Kasumi-1 (cell line): Measurements from ENCODE around the gene TRIP12.
"Not testable (repeated sequence)": the region's sequence is repeated elsewhere in the genome, so short reads cannot be mapped to it uniquely, and the experiment has no call there.

Source experiments
- DNase-seq, 2 experiments: peaks; one replicate each; lab custom pipeline; 2025; lab: John Stamatoyannopoulos, UW

Gene TRIP12

DNA sequence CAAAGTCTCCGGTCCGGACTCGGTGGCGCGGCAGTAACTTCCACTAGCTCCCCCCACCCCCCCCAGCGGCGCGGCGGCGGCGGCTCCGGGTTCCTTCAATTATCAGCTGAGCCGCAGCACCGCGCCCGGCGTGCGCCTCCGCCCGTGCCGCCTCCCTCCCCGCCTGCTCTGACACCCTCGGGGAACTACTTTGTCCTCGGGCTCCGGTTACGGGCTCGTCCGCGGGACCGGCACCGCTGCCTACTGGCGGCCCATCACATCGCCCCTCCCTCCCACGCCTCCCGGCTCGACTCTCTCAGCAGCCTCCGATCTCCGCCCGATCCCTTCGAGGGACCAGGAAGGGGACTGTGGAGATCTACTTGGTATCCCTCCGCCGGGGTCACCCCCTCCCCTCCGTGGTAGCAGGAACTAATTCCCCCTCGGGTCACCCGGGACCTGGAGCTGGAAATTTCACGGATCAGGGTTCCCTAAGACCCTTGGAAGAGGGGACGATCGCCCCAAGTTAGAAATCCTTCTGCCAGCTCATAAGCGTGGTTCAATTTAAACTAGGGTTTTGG lies at the start of gene TRIP12:
Gene TRIP12 (minus strand): TSS at position 118 of the 557 bp plus-strand sequence. CDS start 41,930 bp downstream, outside the sequence.
- DNase-seq = peak; percentile 66 to 69

DNA sequence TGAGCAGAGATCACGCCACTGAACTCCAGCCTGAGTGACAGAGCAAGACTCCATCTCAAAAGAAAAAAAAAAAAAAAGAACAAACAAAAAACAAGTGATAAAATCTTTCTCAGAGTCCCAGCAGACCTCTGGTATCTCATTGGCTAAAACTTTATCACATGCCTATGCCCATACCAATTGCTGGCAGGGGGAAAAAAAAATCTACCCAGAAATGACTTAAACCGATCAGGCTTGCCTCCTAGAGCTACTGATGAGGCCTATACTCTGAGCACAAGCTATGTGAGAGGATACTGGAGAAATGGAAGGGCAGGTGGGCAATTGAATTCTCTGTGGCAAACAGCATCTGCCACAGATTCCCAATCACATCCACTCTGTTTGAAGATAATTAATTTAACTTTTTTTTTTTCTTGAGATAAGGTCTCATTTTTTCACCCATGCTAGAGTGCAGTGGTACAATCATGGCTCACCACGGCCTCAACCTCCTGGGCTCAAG lies 49.5 kb upstream of the TRIP12 start:
- no peak for DNase-seq

DNA sequence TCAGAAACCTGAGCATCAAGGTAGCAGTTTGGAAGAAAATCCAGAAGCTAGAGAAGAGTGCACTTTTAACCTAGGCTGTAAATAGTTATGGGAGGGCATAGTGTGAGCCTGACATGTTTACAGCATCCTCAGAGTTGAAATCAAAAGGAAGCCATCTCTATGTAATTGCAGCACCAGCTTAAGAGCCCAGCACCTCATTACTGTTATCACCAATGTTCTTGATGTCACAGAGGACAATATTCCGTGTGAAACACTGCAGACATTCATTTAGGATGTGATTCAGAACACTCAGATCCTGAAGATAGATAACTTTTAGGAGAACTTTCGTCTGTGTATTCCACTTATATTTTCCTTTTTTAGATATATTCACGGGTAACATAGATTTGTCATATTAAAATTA lies 48.6 kb upstream of the TRIP12 start:
- no peak for DNase-seq

DNA sequence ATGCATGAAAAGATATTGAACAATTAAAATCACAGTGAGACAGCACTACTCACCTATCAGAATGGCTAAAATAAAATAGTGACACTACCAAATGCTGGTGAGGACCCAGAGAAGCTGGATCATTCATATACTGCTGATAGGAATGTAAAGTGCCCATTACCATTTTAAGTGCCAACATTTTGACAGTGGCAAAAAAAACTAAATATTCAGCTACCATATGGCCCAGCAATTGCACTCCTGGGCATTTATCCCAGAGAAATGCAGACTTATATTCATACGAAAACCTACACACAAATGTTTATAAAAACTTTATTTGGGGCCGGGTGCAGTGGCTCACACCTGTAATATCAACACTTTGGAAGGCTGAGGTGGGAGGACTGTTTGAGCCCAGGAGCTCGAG lies 48.1 kb upstream of the TRIP12 start:
- DNase-seq = no peak

DNA sequence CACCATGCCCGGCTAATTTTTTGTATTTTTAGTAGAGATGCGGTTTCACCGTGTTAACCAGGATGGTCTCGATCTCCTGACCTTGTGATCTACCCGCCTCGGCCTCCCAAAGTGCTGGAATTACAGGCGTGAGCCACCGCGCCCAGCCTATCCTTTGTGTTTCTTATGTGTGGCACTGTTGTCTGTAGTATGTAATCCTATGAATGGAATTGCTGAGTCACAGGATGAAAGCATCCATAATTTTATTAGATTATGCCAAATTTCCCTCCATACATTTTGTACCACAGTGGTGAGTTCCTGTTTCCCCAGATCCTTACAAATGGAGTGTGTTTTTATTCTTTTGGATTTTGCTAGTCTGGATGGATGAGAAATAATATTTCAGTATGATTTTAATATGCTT lies 41.8 kb upstream of the TRIP12 start:
- DNase-seq = not testable (repeated sequence)

DNA sequence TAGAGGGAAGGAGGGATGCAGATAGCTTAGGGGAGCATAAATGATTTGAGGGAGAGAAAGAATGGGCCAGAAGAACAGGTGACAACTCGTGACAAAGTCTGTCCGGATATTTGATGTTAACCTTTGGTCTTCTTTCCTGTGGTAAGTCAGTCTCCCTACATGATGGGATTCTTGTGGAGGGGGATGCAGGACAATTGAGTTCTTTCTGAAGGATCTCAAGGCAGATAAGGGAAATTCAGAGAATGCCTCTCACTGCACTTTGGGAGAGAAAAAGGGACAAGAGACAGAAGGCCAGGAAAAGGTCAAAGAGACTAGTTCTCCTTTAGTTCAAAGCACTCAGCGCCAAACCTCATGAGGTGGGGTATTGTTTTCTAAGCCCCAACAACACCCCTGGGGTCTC lies 34.7 kb upstream of the TRIP12 start:
- DNase-seq = no peak

DNA sequence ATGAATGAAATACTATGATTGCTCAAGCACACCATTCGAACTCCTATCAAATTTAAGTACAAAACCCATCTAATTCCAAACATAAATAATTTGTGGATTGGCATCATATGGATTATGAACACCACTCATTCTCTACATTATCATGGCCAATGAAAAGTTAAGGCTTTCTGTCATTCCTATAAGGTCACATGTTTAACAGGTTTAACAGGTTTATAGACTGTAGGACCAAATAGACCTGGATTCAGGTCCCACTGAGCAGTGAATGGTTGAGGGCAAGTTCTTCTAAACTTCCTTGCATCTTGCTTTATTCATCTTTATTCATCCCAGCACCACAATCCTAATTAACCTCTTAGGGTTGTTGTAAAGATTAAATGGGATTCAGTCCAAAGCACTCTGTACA lies 33.9 kb upstream of the TRIP12 start:
- DNase-seq = no peak

DNA sequence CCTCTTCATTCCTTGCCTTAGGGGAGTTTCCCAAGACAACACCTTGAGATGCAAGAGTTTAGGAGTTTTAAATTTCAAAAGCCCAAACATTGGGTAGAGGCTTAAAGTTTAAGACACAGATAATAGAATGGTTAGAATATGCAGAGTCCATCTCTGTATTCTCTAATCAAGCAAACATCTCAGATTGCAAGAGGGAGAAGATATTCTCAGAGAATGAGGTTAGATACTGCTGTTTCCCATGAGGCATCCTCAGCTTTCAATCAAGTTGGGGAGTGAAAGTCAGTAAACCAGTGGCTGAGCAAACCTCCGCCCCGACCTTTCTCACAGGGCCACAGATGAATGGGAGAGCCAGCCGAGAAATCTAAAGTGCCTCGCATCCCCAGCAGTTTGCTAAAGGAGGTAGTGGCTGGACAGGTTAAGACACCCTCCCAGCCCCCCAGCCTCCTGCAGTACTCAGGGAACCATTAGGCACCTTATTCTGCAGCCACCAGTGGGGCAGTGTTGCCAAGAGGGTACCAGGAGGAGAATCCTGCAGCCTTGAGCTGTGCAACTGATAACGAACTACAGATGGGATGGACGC lies 30.5 kb upstream of the TRIP12 start:
- no peak for DNase-seq

DNA sequence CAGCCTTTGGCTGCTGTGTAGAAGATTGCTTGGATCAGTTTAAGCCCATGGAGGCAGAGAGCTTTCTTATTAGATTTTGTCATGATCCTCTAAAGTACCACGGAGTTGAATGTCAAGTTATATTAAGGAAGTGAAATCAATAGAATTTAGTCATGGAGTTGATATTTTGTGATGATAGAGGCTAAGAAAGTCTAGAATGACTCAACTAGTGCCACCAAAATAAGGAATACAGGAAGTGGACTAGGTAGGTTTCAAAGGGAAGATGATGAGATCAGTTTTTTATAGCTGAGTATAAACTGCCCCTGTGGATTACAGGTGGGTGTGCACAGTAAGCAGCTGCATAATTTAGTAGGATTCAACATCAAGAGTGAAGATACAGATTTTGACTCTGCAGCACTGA lies 25.7 kb upstream of the TRIP12 start:
- DNase-seq = no peak

DNA sequence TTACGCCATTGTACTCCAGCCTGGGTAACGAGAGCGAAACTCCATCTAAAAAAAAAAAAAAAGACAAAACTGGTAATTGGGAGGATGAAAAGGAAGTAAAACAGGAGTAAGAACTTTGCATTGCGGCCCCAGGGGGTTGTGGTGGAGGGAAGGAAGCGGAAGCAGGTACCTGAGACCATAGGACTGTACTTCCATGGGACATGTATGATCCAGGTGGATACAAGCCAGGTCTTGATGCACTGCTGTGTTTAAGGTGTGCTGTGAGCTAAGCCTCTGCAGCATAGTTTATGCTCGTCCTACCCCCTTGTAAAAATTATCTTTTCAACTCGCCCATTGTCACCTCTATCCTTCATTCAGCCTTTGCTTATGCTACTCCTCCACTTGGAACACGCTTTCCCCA lies 24.2 kb upstream of the TRIP12 start:
- no peak for DNase-seq

DNA sequence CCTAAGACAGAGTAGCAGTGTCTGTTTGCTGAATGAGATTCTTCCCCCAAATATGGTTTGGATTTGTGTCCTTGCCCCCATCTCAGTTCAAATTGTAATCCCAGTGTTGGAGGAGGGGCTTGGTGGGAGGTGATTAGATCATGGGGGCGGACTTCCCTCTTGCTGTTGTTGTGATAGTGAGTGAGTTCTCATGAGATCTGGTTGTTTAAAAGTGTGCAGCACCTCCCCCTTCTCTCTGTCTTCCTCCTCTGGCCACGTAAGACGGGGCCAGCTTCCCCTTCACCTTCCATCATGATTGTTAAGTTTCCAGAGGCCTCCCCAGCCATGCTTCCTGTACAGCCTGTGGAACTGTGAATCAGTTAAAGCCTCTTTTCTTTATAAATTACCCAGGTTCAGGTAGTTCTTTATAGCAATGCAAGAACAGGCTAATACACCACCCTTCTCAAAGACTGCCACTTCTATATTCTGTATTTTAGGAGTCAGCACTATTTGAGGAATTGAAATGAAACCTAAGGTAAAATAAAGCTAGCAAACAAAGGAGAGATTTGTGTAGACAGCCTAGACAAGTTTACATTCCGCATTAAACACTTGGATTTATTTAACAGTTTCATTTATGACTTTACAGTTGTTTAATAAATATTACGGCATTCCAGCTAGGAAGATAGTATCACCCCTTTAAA lies 22.1 kb upstream of the TRIP12 start:
- no peak for DNase-seq

DNA sequence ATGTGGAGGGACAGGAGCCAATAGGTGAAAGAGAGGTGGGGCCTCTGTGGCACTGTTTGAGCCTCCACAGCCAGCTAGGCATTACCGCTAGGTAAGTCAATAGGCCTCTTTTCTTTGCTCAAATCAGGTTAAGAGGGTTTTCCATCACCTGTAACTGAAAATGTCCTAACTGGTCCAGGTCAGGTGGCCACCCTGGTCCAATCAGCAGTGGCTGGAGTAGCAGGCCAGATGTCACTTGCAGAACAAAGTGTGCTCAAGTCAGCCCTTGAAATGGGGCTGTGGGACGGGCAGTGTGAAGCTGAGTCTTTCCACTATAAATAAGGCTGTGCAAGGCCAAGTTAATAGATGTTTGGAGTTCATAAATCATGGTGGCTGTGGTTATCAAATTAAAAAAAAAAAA lies 21.4 kb upstream of the TRIP12 start:
- DNase-seq = no peak

DNA sequence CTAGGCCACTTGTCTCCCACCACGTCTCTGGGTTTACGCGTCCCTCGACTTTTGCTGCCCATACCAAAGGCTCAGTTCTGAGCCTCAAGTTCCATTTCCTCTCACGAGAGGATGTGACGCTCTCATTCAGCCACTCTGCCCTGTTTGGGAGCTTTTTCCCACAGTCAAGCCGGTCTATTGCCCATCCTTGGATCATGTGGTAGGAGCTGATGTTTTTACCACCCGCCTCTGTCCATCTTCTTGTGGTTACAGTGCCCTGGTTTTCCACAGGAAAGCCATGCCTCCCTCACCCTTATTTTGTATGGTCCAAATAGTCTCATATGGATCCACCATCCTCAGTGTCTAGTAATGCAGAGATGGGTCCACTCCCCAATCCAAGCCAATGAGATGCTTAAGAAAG lies 20.9 kb upstream of the TRIP12 start:
- DNase-seq = no peak

DNA sequence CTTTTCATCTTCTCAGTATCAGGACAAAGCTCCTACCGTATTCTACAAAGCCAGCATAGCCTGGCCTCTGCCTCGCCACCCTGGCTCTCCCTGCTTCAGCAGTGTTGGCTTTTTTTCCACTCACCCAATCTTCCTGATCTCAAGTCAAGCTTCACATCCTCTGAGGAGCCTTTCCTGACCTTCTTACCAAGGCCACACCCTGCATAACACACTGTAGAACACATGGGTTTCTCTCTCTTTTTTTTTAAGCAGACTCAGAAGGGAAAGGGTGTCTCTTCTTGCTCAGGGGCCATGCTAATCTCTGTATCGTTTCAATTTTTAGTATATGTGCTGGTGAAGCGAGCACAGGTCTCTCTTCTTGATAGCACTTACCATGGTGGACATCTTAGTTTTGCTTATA lies 15.7 kb upstream of the TRIP12 start:
- no peak for DNase-seq

DNA sequence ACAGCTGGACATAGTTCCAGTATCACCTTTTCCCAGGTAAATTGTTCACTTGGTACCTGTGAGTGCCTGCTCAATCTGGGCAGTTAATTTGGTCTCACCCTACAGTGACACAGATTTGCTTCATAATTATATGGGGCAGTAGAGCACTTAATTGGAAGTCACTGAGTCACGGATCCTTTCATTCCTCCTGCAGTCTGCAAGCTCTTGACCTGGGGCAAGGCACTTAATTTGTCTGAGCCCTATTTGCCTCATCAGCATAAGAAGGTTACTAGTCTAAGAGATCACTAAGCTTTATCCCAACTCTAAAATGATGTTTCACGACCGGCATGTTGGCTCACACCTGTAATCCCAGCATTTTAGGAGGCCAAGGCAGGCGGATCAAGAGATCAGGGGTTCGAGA lies 9.4 kb upstream of the TRIP12 start:
- DNase-seq = no peak

DNA sequence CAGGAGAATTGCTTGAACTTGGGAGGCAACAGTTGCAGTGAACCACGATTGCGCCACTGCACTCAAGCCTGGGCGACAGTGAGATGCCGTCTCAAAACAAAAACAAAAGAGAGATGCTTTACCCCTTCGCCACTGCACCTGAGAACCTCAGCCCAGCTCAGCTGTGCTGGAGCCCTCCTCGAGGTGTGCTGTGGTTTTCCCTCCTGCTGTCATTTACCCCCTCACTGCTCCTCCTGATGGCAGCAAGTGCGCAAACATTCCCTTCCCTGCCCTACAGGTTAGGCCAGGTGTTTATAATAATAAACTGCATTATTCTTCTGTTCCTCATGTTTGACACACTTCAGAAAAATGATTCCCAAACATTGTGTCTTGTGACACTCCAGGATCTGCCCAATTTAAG lies 8.8 kb upstream of the TRIP12 start:
- no peak for DNase-seq

DNA sequence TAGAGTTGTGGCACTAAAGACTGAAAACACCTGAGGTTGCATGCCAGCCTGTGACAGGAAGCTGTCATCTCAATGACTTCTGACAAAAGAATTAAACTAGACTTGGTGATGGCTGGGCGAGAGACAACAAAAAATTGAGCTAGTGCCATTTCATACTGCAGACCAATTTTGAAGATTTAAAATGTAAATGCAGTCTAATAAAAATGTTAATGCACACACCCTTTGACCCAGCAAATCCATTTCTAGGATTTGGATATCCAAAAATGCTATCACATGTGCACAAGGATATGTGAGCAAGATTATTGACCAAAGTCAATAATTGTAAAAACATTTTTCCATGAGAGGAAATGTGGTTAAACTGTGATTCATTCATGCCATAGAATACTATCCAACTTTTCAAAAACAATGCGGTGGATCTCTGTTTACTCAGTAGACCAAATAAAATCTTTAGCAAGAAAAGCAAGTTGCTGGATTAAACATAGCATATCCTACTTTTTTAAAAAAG lies 6.1 kb upstream of the TRIP12 start:
- no peak for DNase-seq

DNA sequence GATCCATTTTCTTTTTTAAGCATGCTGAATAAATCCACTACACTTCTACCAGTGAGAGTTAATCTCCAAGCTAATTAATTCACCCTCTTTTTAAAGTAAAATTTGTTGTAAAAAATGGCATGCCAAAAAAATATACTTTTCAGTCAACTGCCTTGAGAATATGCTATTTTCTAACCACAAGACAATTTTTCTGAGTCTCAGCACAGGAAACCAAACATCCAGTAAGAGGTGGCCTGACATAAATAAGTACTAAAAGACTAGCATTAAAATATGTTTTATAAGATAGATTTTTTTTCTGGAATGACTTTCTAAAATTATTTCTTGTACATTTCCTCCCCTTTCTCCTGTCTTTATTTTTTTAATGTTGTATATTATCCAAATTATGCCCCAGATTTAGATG lies 3.4 kb upstream of the TRIP12 start:
- DNase-seq = no peak

DNA sequence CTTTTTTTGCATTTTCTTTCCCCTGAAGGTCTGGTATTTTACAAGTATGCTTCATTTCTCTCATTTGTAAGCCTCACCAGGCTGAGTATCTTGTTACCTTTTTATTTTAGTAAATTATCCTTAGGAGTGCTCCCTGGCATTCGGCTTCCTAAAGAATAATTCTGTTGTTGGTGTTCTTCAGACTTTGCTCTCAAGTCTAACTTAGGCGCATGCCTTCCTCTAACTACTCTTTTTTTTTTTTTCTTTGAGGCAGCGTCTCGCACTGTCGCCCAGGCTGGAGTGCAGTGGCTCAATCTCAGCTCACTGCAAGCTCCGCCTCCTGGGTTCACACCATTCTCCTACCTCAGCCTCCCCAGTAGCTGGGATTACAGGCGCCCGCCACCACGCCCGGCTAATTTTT lies 2.7 kb upstream of the TRIP12 start:
- DNase-seq = not testable (repeated sequence)

DNA sequence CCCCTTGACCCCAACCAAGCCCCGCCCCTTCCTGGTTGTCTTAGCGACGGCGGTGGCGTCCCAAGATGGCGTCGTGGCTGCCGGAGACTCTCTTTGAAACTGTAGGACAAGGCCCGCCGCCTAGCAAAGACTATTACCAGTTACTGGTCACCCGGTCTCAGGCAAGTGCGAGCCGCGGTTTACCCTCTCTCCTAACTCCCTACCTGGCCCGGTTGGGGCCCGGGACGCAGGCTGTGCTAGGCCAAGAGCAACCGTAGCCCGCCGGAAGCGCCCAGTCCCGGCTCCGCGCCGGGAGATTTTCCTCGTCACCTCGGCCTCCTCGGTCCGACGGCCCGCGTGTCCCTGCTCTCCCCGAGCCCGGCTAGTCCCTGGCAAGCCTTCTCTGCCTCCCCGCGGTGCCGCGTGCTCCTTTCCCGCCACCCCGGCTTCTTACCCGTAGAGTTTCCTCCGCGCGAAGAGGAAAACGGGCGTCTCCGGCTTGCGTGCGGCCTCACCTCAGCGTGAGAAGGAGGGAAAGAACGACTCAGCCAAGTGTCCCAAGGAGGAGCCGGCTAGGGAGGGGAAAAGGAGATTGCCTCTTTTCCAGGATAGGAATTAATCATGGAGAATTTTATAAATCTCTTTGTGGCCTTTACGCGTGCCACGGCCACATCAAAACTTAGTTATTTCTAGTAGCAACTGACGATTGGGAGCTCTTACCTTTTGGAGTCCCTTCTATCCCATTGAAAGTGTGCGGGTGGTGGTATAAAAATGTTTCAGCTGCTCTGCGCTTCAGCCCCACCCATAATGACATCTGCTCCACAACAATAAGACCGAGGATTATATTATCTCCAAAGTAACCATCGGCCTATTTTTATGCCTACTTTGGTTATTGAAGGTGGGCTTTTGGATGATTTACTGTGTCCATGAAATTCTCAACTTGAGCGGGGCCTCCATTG lies 909 bp upstream of the TRIP12 start, which contains the start of gene FBXO36:
Gene FBXO36 (plus strand): TSS at position 55 of the 938 bp plus-strand sequence. CDS start 11 bp downstream, at position 66.
- peak; percentile 50 to 59 for DNase-seq

DNA sequence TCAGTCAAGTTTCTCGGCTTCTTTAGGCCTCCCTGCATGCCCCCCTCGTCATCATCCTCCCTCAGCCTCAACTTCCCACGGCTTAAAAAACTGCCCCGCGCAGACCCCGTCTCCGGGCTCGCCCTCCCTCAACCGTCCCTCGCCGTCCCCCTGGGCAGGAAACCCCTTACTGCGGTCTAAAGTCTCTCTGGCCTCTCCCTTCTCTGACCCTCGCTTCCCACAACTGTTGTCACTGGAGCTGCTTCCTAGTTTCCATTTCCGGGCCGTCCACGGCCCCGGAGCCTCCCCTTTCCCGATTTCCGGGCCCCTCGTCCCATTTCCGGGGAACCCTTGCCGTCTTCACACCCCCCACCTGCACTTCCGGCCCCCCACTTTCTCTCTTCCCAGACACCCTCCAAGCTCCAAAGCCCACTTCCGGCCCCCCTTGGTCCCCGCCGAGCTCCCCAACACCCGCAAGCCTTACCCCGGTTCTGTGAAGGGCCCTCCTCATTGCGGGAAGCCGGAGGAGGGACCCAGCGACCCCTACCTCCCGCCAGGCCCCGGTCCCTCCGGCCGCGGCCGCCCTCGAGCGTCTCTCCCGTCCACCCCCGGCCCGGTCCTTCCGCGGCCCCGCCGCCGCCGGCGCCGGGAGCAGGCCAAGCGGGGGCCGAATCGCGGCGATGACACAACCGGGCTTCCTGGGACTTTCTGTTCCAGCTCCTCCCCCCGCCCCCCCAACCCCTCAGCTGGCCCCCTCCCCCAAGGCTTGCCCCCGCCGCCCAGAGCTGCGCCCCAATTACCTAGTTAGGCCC lies 513 bp downstream of the TRIP12 start:
- DNase-seq = peak in 1 of 2 experiments; percentile 41
